IPS-15b (cell line): ENCODE data around the gene WDR45B.

Experiments used
- H3K27me3 ChIP-seq: one replicate; pipeline ENCODE4 v1.6.1; 2013; ENCODE audit warnings: low read length; ENCODE audit not compliant: control insufficient read depth, insufficient read depth
- H3K36me3 ChIP-seq: one replicate; pipeline ENCODE4 v1.6.1; 2013; ENCODE audit warnings: low read length; ENCODE audit not compliant: control insufficient read depth, insufficient read depth
- H3K4me1 ChIP-seq: one replicate; pipeline ENCODE4 v1.6.1; 2013; ENCODE audit warnings: mild to moderate bottlenecking, low read length; ENCODE audit not compliant: control insufficient read depth, insufficient read depth
- H3K4me3 ChIP-seq: one replicate; pipeline ENCODE4 v1.5.1; 2013; ENCODE audit warnings: low read depth, low read length
- H3K9ac ChIP-seq: one replicate; pipeline ENCODE4 v1.6.1; 2013; ENCODE audit warnings: low read depth, mild to moderate bottlenecking, low read length
- H3K9me3 ChIP-seq: one replicate; pipeline ENCODE4 v1.6.1; 2013; ENCODE audit warnings: mild to moderate bottlenecking, low read length; ENCODE audit not compliant: control insufficient read depth, insufficient read depth

WDR45B gene

DNA sequence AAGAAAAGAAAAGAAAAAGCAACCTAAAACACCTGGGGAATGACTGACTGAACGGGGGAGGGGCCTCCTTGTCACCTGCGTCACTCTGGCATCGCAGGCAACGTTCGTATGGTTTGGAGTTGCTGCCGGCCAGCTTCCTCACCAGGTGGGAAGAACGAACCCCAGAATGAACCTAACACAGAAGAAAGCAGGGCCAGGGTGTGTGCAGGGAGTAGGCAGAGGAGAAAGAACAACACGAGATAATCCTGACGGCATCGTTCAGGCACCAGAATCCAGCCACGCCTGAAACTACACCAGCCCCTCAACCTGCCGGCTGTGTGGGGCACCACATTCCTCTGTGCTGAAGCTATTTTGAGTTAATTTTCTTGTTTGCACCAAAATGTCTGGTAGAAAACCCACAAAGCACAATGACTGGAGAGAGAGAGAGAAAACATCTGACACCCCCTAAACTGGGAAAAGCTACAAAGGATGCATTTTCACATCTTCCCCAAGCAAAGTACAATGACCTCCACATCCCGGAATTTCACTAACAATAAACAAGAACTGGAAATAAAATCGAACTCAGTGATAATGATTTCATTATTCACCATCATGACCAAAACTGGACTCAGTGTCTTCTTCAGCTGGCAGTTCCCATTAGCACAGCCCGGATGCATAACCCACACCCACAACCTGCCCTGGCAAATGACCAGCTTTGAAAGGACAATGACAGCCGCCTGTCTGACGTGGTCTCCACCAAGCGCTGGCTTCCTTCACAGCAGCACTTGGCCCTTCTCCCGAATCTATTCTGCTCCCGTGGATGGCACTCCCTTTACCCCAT is 26.6 kb upstream of the WDR45B start:
- Histone ChIP-seq H3K36me3 (no peaks in the 10 kb centered on the region), H3K4me1 (no peaks in the 10 kb centered on the region), H3K9me3 (no peaks in the 10 kb centered on the region)

DNA sequence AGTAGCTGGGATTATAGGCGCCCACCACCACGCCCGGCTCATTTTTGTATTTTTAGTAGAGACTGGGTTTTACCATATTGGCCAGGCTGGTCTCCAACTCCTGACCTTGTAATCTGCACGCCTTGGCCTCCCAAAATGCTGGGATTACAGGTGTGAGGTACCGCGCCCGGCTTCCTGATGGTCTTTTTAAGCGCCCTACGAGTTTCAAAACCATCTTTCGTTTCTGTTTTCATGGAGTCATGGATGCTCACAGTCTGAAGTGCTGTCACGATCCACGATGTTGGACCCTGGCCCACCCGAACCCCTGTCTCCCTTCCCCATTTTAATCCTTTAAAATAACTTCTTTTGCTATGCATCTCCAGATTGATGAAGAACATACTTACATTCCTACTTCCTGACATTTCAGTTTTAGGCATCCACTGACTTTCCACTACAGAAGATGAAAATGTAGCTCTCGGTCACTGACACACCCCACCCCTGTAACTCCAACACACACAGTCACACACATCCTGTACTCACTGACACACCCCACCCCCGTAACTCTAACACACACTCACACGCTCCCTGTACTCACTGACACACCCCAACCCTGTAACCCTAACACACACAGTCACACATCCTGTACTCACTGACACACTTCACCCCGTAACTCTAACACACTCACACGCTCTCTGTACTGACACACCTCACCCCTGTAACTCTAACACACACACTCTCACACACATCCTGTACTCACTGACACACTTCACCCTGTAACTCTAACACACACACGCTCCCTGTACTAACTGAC is 22.6 kb upstream of the WDR45B start:
- no peaks in the 10 kb centered on the region for H3K27me3 ChIP-seq

More for the DNA sequence above, 26.6 kb upstream of the WDR45B start:
- no peaks in the 10 kb centered on the region for H3K27me3 ChIP-seq
- no peak overlapping the region for H3K4me3 ChIP-seq
- no peak overlapping the region for H3K9ac ChIP-seq

DNA sequence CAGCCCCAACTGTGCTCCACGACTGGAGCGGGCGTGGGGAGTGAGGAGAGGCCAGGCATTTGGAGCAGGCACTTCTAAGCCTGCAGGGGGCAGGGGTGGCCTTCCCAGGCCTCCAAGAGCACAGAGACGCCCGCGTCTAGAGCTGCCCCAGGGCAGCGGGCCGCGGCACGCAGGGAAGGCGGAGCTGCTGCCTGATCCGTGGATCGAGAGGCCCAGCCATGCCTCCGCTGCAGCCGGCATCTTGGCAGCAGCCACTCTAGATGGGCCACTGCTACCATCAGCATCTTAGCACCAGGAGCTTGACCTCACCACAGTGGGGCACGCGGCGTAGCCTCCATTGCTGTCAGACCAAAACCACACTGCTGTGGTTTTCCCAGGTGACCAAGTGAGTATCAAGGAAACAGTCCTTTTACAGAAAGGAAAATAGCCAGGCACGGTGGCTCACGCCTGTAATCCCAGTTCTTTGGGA is 20.4 kb upstream of the WDR45B start:
- H3K9ac ChIP-seq: no peak overlapping the region
- no peaks in the 10 kb centered on the region for H3K9me3 ChIP-seq
- no peaks in the 10 kb centered on the region for H3K4me1 ChIP-seq
- no peaks in the 10 kb centered on the region for H3K27me3 ChIP-seq
- no peaks in the 10 kb centered on the region for H3K36me3 ChIP-seq
- no peak overlapping the region for H3K4me3 ChIP-seq

More for the DNA sequence above, 22.6 kb upstream of the WDR45B start:
- H3K4me3 ChIP-seq: no peak overlapping the region
- no peak overlapping the region for H3K9ac ChIP-seq
- no peaks in the 10 kb centered on the region for H3K9me3 ChIP-seq
- H3K36me3 ChIP-seq: no peaks in the 10 kb centered on the region
- H3K4me1 ChIP-seq: no peaks in the 10 kb centered on the region

DNA sequence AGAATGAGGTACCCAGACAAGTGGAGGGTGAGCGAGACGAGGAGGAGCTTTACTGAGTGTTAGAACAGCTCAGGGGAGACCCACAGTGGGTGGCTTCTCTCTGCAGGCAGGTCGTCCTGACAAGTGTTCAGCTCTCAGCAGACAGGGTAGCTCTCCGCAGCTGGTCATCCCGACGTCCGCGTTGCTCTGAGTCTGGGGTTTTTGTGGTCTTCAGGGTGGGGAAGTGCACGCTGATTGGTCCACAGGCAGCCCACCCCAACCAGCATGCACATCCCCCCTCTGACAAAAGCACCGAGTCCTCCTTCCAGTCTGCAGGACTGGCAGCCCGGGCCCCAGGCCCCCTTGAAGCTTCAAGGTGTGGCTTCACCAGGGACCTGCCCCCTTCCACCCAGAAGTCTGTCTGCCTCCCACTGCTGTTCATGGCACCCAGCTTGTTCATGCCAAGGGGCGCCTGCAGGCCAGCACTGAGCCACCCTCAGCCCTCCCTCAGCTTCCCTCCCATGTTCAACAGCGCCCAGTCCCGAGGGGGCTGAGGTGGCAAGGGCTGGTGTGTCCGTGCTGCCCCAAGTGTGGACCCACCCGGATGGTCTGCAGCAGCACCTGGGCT is 19.9 kb upstream of the WDR45B start:
- Histone ChIP-seq H3K36me3 (no peaks in the 10 kb centered on the region), H3K4me3 (no peak overlapping the region), H3K9me3 (no peaks in the 10 kb centered on the region), H3K9ac (no peak overlapping the region), H3K27me3 (no peaks in the 10 kb centered on the region), H3K4me1 (no peaks in the 10 kb centered on the region)

DNA sequence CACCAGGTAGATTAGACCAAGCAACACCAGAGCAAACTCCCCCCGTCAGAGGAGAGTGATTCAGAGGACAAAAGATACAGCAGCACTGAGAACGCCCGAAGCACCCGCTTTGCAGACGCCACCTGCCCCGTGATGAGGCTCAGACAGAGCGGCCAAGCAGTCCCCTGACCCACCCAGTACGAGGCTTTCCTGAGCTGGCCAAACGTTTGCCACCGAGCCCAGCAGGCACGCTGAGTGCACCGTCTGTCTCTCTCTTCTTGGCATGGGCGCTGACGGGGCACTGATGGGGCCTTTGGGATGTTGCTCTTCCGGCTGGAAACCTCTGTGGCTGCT is 19.4 kb upstream of the WDR45B start:
- H3K36me3 ChIP-seq: no peaks in the 10 kb centered on the region
- no peak overlapping the region for H3K9ac ChIP-seq
- no peaks in the 10 kb centered on the region for H3K27me3 ChIP-seq
- no peaks in the 10 kb centered on the region for H3K4me1 ChIP-seq
- H3K4me3 ChIP-seq: no peak overlapping the region
- H3K9me3 ChIP-seq: no peaks in the 10 kb centered on the region

DNA sequence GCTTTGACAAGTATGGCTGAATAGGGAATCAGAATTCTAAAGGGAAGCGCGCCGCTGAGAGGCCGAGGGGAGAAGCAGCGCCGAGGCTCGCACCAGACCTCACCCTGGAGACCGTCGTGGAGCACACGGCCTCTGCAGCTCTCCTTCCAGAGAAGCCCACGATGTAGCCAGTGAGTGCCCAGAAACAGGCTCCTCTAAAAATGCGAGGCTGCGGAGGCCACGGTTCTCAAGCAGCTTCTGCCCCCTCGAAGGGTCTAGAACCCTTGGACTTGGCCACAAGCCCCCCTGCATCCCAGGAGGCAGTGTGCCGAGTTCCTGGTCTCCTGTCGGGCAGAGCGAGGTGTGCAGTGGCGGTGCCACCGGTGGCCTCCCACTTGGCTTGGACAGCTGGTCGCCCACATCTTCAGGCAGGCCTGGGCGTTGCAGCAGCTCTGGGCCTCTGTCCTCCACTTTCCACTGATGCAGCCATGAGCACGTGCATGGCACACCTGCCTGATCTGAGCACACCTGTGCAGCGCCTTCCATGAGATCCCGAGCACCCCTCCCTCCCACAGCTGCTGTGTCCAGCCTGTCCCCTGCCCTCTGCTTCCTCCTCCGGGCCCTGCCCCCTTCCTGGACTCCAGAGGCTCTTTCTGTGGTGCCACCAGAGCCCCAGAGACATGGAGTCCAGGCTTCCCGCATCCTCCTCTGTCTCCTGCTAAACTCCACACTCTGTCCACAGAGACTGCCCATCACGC is 18.9 kb upstream of the WDR45B start:
- Histone ChIP-seq H3K4me1 (no peaks in the 10 kb centered on the region), H3K27me3 (no peaks in the 10 kb centered on the region), H3K36me3 (no peaks in the 10 kb centered on the region), H3K9me3 (no peaks in the 10 kb centered on the region), H3K4me3 (no peak overlapping the region), H3K9ac (no peak overlapping the region)

DNA sequence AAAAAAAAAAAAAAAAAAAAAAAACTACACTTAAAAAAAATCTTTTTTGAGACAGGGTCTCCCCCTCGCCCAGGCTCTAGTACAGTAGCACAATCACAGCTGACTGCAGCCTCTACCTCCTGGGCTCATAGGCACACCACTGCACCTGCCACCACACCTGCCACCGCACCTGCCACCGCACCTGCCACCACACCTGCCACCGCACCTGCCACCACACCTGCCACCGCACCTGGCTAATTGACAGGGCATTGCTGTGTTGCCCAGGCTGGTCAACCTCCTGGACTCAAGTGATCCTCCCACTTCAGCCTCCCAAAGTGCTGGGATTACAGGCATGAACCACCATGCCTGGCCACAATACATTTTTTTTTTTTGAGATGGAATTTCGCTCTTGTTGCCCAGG is 17.6 kb upstream of the WDR45B start:
- no peaks in the 10 kb centered on the region for H3K4me1 ChIP-seq
- no peak overlapping the region for H3K4me3 ChIP-seq
- no peaks in the 10 kb centered on the region for H3K36me3 ChIP-seq
- no peaks in the 10 kb centered on the region for H3K27me3 ChIP-seq
- H3K9ac ChIP-seq: no peak overlapping the region
- H3K9me3 ChIP-seq: no peaks in the 10 kb centered on the region

DNA sequence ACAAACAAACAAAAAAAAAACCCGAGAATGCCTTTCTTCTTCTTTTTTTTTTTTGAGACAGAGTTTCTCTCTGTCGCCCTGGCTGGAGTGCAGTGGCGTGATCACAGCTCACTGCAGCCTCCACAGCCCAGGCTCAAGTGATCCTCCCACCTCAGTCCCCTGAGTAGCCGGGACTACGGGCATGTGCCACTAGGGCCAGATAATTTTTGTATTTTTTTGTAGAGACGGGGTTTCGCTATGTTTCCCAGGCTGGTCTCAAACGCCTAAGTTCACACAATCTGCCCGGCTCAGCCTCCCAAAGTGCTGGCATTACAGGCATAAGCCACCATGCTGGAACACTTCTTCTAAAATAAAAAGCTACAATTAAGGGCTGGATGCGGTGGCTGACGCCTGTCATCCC is 17.0 kb upstream of the WDR45B start:
- H3K36me3 ChIP-seq: no peaks in the 10 kb centered on the region
- no peak overlapping the region for H3K4me3 ChIP-seq
- H3K27me3 ChIP-seq: no peaks in the 10 kb centered on the region
- no peaks in the 10 kb centered on the region for H3K9me3 ChIP-seq
- H3K4me1 ChIP-seq: no peaks in the 10 kb centered on the region
- no peak overlapping the region for H3K9ac ChIP-seq

DNA sequence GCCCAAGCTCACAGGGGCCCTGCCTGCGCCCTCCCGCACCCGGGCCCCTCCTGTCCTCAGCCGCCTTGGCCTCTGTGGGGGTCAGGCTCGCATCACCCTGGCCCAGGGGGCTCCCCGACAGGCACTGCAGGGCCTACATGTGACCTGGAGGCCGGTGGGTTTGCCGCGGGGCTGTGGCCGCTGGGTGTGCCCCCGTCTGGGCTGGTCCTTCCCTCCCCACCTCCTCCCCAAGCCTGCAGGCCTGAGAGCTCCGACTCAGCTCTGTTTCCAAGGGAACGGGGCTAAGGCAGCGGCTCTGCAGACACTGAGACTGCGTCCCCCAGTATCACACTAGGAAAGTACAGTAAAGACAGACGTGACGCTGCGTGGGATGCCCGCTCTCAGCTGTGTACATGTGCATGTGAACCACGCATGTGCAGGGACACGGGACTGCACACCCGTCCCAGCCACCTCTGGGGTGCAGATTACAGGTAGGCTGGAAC is 16.5 kb upstream of the WDR45B start:
- no peaks in the 10 kb centered on the region for H3K9me3 ChIP-seq
- no peaks in the 10 kb centered on the region for H3K4me1 ChIP-seq
- H3K4me3 ChIP-seq: no peak overlapping the region
- H3K9ac ChIP-seq: no peak overlapping the region
- no peaks in the 10 kb centered on the region for H3K27me3 ChIP-seq
- no peaks in the 10 kb centered on the region for H3K36me3 ChIP-seq

DNA sequence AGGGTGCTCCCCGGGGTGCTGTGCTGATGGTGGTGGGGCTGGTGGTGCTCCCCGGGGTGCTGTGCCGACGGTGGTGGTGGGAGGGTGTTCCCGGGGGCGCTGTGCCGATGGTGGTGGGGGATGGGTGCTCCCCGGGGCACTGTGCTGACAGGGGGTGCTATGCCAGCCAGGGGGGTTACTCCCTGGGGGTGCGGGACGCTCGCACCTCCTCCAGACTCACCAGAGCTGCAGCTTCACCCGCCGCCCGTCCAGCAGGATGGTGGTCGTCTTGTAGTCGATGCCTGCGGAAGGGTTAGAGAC is 16.0 kb upstream of the WDR45B start:
- H3K4me3 ChIP-seq: no peak overlapping the region
- no peaks in the 10 kb centered on the region for H3K9me3 ChIP-seq
- H3K27me3 ChIP-seq: no peaks in the 10 kb centered on the region
- H3K9ac ChIP-seq: no peak overlapping the region
- no peaks in the 10 kb centered on the region for H3K36me3 ChIP-seq
- H3K4me1 ChIP-seq: no peaks in the 10 kb centered on the region

DNA sequence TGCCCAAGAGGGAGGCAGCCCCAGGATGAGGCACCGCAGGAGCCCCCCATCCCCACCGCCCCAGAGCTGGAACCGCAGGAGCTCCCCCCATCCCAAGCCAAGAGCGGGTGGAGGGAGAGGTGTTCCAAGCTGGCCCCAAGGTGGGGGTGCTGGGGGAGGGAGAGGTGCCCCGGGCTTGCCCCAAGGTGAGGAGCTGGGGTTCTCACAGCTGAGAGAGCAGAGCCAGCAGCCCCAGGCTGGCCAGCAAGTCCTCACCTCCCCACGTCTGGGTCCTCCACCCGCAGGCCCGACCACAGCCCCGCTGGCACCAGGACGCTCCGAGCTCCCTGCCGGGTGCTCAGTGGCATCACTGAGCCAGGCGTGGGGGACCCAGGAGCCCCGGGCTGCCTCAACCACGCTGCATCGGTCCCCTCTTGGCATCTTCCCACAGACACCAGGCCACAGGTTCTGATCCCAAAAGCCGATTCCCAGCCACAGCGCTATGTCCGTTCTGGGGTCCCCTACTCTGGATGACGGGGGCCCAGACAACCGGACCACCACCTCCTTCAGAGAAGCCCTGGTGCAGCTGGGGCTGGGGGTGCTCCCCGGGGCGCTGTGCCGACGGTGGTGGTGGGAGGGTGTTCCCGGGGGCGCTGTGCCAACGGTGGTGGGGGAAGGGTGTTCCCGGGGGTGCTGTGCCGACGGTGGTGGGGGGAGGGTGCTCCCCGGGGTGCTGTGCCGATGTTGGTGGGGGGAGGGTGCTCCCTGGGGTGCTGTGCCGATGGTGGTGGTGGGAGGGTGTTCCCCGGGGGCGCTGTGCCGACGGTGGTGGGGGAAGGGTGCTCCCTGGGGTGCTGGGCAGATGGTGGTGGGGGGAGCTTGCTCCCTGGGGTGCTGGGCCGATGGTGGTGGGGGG is 15.4 kb upstream of the WDR45B start:
- Histone ChIP-seq H3K9me3 (no peaks in the 10 kb centered on the region), H3K4me1 (no peaks in the 10 kb centered on the region), H3K9ac (no peak overlapping the region), H3K4me3 (no peak overlapping the region), H3K36me3 (no peaks in the 10 kb centered on the region), H3K27me3 (no peaks in the 10 kb centered on the region)
